ENCODE data around the gene ME3.

Gene ME3

GRCh38 chr11:86469491-86470388 is 202.7 kb downstream of the ME3 start:
- H3K27ac ChIP-seq: no peak overlapping the region
- no peak overlapping the region for H3K4me3 ChIP-seq (ENCODE audit: low read depth, low read length)
- DNase-seq: no peak
- no peaks in the 10 kb centered on the region for H3K36me3 ChIP-seq (replicated peaks)
- H3K27me3 ChIP-seq (replicated peaks): no peaks in the 10 kb centered on the region
- TF ChIP-seq CTCF (IDR thresholded peaks at IDR 0.05; ENCODE audit: low read depth, low read length, missing control alignments): no peak
- in situ Hi-C loops (cut with HindIII; ENCODE audit: low pct_ligation_motif_present, low sequenced_read_pairs): no loop called here

- no peak for DNase-seq
- Histone ChIP-seq H3K36me3 (replicated peaks) (no peaks in the 10 kb centered on the region), H3K27ac (no peak overlapping the region), H3K27me3 (replicated peaks) (no peaks in the 10 kb centered on the region), H3K4me3 (ENCODE audit: low read depth, low read length) (no peak overlapping the region)
- in situ Hi-C loops (cut with HindIII; ENCODE audit: low pct_ligation_motif_present, low sequenced_read_pairs): no loop called here
- TF ChIP-seq CTCF (IDR thresholded peaks at IDR 0.05; ENCODE audit: low read depth, low read length, missing control alignments): no peak
Observed at GRCh38 chr11:86468169-86468568, 204.2 kb downstream of the ME3 start.

GRCh38 chr11:86464509-86465221 is 207.8 kb downstream of the ME3 start:
- H3K4me3 ChIP-seq (ENCODE audit: low read depth, low read length): no peak overlapping the region
- no peaks in the 10 kb centered on the region for H3K27me3 ChIP-seq (replicated peaks)
- no peak overlapping the region for H3K27ac ChIP-seq
- in situ Hi-C loops (cut with HindIII; ENCODE audit: low pct_ligation_motif_present, low sequenced_read_pairs): no loop called here
- no peak for DNase-seq
- TF ChIP-seq CTCF (IDR thresholded peaks at IDR 0.05; ENCODE audit: low read depth, low read length, missing control alignments): no peak
- H3K36me3 ChIP-seq (replicated peaks): no peaks in the 10 kb centered on the region

- Histone ChIP-seq H3K27ac (no peak overlapping the region), H3K36me3 (replicated peaks) (no peaks in the 10 kb centered on the region), H3K4me3 (ENCODE audit: low read depth, low read length) (no peak overlapping the region), H3K27me3 (replicated peaks) (no peaks in the 10 kb centered on the region)
- TF ChIP-seq CTCF (IDR thresholded peaks at IDR 0.05; ENCODE audit: low read depth, low read length, missing control alignments): no peak
- in situ Hi-C loops (cut with HindIII; ENCODE audit: low pct_ligation_motif_present, low sequenced_read_pairs): no loop called here
- DNase-seq: no peak
Observed at GRCh38 chr11:86463955-86464354, 208.5 kb downstream of the ME3 start.

GRCh38 chr11:86463120-86463519 is 209.3 kb downstream of the ME3 start:
- in situ Hi-C loops (cut with HindIII; ENCODE audit: low pct_ligation_motif_present, low sequenced_read_pairs): no loop called here
- H3K27ac ChIP-seq: no peak overlapping the region
- TF ChIP-seq CTCF (IDR thresholded peaks at IDR 0.05; ENCODE audit: low read depth, low read length, missing control alignments): no peak

More at GRCh38 chr11:86463120-86463519, 209.3 kb downstream of the ME3 start:
- Histone ChIP-seq H3K4me3 (ENCODE audit: low read depth, low read length) (no peak overlapping the region), H3K27me3 (replicated peaks) (no peaks in the 10 kb centered on the region), H3K36me3 (replicated peaks) (no peaks in the 10 kb centered on the region)
- no peak for DNase-seq

All from brain microvascular endothelial cell (primary cell).